Calu3 (cell line): ENCODE results near the gene SVEP1. TPM values are rescaled to one million over a fixed set of nuclear protein-coding genes. Genes with fewer than 3 reads are reported as not detected.

Experiments
- BruUV-seq: library from RNA; stranded (reverse); fragments of 400-500 nt; replicated peaks from 2 replicates; lab custom pipeline; 2021; lab: Mats Ljungman, UMichigan
- CTCF ChIA-PET: fragments of 300-600 bp; sonication (Branson Sonifier 250); formaldehyde crosslinking; loops from one replicate; lab custom pipeline; 2022; ENCODE audit warnings: antibody characterized with exemption; lab: Charles Lee
- DNase-seq: peaks from one replicate; pipeline ENCODE4 v3.0.0; 2022
- H3K27ac Mint-ChIP-seq: one replicate; pipeline ENCODE4 v1.8.0; 2022; ENCODE audit warnings: mixed read lengths; ENCODE audit not compliant: unreplicated experiment
- H3K27me3 Mint-ChIP-seq: one replicate; pipeline ENCODE4 v1.8.0; 2022; ENCODE audit warnings: mixed read lengths; ENCODE audit not compliant: unreplicated experiment
- H3K36me3 Mint-ChIP-seq: one replicate; pipeline ENCODE4 v1.8.0; 2022; ENCODE audit warnings: mild to moderate bottlenecking, moderate library complexity, mixed read lengths; ENCODE audit not compliant: insufficient read depth, unreplicated experiment
- H3K4me1 Mint-ChIP-seq: one replicate; pipeline ENCODE4 v1.8.0; 2022; ENCODE audit warnings: mild to moderate bottlenecking, low read depth, mixed read lengths; ENCODE audit not compliant: unreplicated experiment
- H3K4me3 Mint-ChIP-seq: one replicate; pipeline ENCODE4 v1.8.0; 2022; ENCODE audit warnings: mild to moderate bottlenecking, low read depth, moderate library complexity, mixed read lengths; ENCODE audit not compliant: unreplicated experiment
- H3K9me3 Mint-ChIP-seq: one replicate; pipeline ENCODE4 v1.8.0; 2022; ENCODE audit warnings: low read depth, mixed read lengths; ENCODE audit not compliant: unreplicated experiment
- CTCF ChIP-seq: fragments of 200-600 bp; IDR thresholded peaks from one replicate; pipeline ENCODE4 v1.8.0; 2022; ENCODE audit warnings: antibody characterized with exemption; ENCODE audit not compliant: unreplicated experiment
- intact Hi-C: fragments of 100-400 bp; cut with micrococcal nuclease; formaldehyde crosslinking; loops from one replicate; pipeline ENCODE4 v1.10.0; 2022; ENCODE audit not compliant: unreplicated experiment
- total RNA-seq: library from RNA; stranded (reverse); gene quantifications from 2 replicates; pipeline ENCODE4 v1.2.3, GENCODE V29; 2022

SVEP1 gene
- total RNA-seq, 1 experiment from 2014 or later = 0.35 TPM

DNA sequence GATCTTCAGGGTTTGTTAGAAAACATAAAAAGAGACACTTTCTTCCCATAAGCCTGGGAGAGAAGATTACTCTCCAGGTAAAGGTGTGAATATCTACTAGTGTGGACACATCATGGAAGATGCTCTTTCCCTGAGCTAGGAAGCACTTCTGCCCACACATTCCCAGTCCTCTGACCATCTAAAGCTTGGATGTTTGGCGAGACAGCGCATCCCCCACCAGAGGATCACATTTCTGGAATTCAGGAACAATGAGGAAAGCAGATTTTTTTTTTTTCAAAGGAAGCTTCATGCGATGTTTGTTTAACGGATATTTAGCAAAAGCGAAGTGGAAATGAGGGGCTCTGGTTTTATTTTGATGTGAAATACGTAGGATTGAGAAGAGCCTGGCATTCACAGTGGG, 6.2 kb downstream of the SVEP1 start:
- H3K27me3 Mint-ChIP-seq = peaks cover 2% of the 10 kb centered on the region
- no peak for DNase-seq
- H3K36me3 Mint-ChIP-seq = no peaks in the 10 kb centered on the region
- TF ChIP-seq CTCF = no peak
- H3K4me3 Mint-ChIP-seq = no peak overlapping the region
- intact Hi-C loops = no loop called here
- BruUV-seq = no TSS peak
- CTCF ChIA-PET = interaction anchor here (0.7 kb wide), 1 partner anchor 39 kb away, joined by 4 read pairs; no protein-coding TSS in a partner anchor
- H3K4me1 Mint-ChIP-seq = no peaks in the 10 kb centered on the region
- H3K9me3 Mint-ChIP-seq = no peaks in the 10 kb centered on the region
- no peak overlapping the region for H3K27ac Mint-ChIP-seq

GRCh38 chr9:110571801-110572483, 7.6 kb downstream of the SVEP1 start:
- no peak for TF ChIP-seq CTCF
- Mint-ChIP-seq H3K27ac (no peak overlapping the region), H3K4me1 (no peaks in the 10 kb centered on the region), H3K9me3 (no peaks in the 10 kb centered on the region), H3K4me3 (no peak overlapping the region), H3K27me3 (no peaks in the 10 kb centered on the region), H3K36me3 (no peaks in the 10 kb centered on the region)
- no TSS peak for BruUV-seq
- intact Hi-C loops = no loop called here
- no peak for DNase-seq
- CTCF ChIA-PET = no interaction called here

DNA sequence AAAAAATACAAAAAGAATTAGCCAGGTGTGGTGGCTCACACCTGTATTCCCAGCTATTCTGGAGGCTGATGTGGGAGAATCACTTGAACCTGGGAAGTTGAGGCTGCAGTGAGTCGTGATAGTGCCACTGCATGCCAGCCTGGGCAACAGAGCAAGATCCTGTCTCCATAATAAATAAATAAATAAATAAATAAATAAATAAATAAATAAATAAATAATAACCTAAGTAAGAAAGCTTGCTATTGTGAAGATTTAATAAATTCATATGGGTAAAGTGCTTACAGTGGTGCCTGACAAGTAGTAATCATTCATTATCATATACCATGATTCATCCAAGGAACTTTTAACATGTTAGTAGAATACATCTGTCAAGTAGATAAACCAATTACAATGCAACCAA, 13.4 kb downstream of the SVEP1 start:
- no peak for TF ChIP-seq CTCF
- Mint-ChIP-seq H3K4me3 (no peak overlapping the region), H3K36me3 (no peaks in the 10 kb centered on the region), H3K27me3 (no peaks in the 10 kb centered on the region), H3K9me3 (no peaks in the 10 kb centered on the region), H3K27ac (no peak overlapping the region), H3K4me1 (no peaks in the 10 kb centered on the region)
- CTCF ChIA-PET = no interaction called here
- BruUV-seq = no TSS peak
- DNase-seq = no peak
- intact Hi-C loops = no loop called here

GRCh38 chr9:110561826-110562225, 17.7 kb downstream of the SVEP1 start:
- no TSS peak for BruUV-seq
- no peak for DNase-seq
- no peaks in the 10 kb centered on the region for H3K4me1 Mint-ChIP-seq
- no peak overlapping the region for H3K27ac Mint-ChIP-seq
- no peak overlapping the region for H3K4me3 Mint-ChIP-seq
- no peaks in the 10 kb centered on the region for H3K9me3 Mint-ChIP-seq
- H3K27me3 Mint-ChIP-seq = no peaks in the 10 kb centered on the region
- no peaks in the 10 kb centered on the region for H3K36me3 Mint-ChIP-seq
- TF ChIP-seq CTCF = no peak
- intact Hi-C loops = no loop called here
- CTCF ChIA-PET = no interaction called here
